ENCODE measurements around the gene CNBD2.
"Not testable (repeated sequence)": the region's sequence is repeated elsewhere in the genome, so short reads cannot be mapped to it uniquely, and the experiment has no call there.

Gene CNBD2

DNA sequence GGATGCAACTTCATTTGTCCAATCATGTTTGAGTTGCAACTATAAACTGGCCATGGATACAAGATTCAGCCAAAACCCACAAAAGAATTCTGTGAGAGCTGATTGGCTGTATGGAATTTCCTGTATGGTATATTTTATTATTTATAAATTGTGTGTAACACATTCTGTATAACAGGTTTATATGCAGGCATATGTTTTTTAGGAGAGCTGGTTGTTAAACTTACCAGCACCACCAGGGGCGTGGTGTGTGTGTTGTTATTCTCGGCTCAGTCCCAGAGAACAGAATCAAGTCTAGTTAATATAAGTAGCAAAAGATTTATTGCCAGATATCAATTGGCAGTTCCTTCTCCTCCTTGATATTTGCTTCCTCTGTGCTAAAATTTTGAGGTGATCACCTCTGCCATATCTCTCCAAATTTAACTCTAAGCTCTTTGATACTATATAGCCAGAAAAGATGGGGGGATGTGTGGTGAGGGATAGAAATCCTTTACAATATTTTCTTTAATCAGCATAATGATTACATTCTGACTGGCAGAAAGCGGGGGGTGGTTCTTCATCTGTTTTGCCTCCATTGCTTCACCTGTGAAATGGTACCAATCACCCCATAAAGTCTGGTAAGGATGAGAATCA, 22.9 kb downstream of the CNBD2 start:
- TF ChIP-seq, protein P1, sequence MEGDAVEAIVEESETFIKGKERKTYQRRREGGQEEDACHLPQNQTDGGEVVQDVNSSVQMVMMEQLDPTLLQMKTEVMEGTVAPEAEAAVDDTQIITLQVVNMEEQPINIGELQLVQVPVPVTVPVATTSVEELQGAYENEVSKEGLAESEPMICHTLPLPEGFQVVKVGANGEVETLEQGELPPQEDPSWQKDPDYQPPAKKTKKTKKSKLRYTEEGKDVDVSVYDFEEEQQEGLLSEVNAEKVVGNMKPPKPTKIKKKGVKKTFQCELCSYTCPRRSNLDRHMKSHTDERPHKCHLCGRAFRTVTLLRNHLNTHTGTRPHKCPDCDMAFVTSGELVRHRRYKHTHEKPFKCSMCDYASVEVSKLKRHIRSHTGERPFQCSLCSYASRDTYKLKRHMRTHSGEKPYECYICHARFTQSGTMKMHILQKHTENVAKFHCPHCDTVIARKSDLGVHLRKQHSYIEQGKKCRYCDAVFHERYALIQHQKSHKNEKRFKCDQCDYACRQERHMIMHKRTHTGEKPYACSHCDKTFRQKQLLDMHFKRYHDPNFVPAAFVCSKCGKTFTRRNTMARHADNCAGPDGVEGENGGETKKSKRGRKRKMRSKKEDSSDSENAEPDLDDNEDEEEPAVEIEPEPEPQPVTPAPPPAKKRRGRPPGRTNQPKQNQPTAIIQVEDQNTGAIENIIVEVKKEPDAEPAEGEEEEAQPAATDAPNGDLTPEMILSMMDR (conservative IDR thresholded peaks at IDR 0.05; ENCODE audit: low read length) = peak; percentile 70
- H3K4me3 ChIP-seq (ENCODE audit: low read length) = no peak overlapping the region
- DNase-seq (ENCODE audit: low read depth) = peak; percentile 21

DNA sequence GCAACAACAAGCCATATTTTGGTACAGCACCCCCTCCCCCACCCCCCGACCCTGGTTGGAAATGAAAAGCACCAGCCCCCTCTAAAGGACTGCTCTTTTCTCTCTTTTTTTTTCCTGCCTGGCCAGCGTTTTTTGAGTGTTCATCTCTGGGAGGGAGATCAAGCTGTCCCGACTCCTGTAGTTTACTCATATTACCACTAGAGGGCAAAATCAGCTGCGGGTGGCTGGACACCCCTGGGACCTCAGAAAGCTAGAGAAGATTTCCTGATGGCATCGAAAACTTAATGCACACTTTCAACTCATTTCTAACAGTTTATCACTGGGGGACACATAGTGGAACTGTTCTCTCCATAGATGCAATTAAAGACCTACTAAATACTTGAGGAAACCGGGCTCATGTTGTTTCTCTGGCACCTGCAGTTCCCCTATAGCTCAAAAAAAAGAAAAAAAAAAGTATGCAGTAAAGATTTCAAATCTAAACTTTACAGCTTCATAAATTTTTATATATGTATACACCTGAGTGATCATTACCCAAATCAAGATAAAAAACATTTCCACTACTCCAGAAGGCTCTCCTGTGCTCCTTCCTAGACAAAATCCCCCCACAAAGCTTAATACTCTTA, 24.4 kb downstream of the CNBD2 start:
- H3K4me3 ChIP-seq (ENCODE audit: low read length) = no peak overlapping the region
- DNase-seq (ENCODE audit: low read depth) = peak; percentile 56
- TF ChIP-seq, protein P1 (conservative IDR thresholded peaks at IDR 0.05; ENCODE audit: low read length) = peak; percentile 88

DNA sequence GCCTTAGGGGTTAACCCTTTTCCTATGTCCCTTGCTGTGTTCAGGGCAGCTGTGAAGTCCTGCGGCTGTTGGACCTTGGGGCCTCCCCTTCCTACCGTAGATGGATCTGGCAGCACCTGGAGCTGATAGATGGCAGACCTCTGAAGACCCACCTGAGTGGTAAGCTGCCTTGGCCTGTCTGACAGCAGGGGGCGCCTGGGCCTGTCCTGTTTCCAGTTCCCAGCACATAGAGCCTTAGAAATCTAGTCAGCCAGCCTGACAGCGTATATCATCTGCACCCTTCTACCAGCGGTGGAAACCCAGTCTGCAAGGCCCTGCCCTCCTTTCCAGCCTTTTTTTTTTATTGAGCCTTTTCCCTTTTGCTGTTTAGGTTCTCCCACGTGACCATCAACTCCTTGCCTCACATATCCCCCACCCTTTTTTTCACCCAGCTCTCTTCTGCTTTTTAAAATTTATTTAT, 26.6 kb downstream of the CNBD2 start:
- H3K4me3 ChIP-seq (ENCODE audit: low read length) = no peak overlapping the region
- TF ChIP-seq, protein P1 (conservative IDR thresholded peaks at IDR 0.05; ENCODE audit: low read length) = peak; percentile 98
- peak; percentile 77 for DNase-seq (ENCODE audit: low read depth)

DNA sequence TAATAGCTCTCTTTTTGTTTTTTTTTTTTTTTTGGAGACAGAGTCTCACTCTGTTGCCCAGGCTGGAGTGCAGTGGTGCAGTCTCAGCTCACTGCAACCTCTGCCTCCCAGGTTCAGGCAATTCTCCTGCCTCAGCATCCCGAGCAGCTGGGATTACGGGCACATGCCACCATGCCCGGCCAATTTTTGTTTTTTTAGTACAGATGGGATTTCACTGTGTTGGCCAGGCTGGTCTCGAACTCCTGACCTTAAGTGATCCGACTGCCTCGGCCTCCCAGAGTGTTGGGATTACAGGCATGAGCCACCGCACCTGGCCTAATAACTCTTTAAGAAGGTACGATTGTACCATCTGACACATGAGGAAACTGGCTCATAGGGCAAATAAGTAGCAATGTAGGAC, 28.1 kb downstream of the CNBD2 start:
- H3K4me3 ChIP-seq (ENCODE audit: low read length); DNase-seq (ENCODE audit: low read depth): not testable (repeated sequence)

DNA sequence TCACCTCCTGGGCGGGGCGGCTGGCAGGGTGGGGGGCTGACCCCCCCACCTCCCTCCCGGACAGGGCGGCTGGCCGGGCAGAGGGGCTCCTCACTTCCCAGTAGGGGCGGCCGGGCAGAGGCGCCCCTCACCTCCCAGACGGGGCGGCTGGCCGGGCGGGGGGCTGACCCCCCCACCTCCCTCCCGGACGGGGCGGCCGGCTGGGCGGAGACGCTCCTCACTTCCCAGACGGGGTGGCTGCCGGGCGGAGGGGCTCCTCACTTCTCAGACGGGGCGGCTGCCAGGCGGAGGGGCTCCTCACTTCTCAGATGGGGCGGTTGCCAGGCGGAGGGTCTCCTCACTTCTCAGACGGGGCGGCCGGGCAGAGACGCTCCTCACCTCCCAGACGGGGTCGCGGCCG, 32.9 kb downstream of the CNBD2 start:
- not testable (repeated sequence) for H3K4me3 ChIP-seq (ENCODE audit: low read length); DNase-seq (ENCODE audit: low read depth)

DNA sequence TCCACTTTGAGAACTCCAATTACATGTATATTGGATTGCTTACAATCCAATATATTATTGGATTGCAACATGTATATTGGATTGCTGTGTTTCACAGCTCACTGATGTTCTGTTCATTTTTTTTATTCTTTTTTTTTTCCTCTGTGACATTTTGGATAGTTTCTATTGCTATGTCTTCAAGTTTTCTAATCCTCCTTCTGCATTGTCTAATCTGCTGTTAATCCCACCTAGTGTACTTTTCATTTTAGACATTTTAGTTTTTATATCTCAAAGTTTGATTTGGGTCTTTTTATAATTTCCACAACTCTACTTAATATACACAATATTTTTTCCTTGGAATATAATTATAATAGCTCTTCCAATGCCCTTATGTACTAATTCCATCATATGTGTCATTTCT, 34.5 kb downstream of the CNBD2 start:
- no peak overlapping the region for H3K4me3 ChIP-seq (ENCODE audit: low read length)
- TF ChIP-seq, protein P1 (conservative IDR thresholded peaks at IDR 0.05; ENCODE audit: low read length) = no peak
- no peak for DNase-seq (ENCODE audit: low read depth)

DNA sequence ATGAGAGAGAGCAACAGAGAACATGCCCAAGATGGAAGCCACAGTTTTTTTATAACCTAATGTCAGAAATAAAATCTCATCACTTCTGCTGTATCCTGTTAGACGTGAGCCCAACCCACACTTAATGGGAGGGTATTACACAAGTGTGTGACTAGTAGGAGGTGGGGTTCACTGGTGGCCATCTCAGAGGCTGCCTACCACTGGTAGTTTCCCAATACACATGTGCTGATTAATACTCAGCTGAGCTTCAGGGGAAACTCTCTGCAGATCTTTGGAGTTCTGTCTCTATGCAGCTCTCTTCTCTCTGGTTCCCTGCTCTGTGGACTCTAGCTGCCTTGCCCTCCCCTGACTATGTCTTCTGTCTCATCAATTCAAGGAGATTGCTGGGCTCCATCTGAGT, 35.7 kb downstream of the CNBD2 start:
- TF ChIP-seq, protein P1 (conservative IDR thresholded peaks at IDR 0.05; ENCODE audit: low read length) = no peak
- H3K4me3 ChIP-seq (ENCODE audit: low read length) = no peak overlapping the region
- no peak for DNase-seq (ENCODE audit: low read depth)

DNA sequence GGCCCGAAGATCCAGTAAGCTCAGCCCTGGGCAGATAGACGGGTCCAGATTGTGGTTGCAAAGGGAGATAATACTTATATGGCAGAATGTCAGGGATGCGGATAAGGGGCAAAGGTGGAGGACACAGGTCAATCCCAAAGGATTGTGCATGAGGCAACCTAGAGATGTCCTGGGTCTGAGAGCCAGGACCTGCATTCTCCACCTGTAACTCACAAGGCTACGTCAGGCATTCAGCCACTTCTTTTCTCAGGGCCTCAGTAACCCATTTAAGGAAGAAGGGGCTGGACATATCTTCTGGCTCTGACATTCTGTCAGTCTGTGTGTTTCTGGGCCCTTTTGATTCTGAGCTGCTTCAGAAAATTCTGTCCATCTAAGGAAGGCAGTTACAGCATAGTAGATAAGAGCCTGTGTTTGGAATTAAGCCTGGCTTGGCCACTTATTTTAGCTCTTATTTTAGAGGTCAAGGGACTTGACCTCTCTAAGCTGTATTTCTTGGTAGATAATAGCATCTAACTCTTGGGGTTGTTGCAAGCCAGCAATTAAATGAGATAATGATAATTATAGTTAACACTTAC, 40.2 kb downstream of the CNBD2 start:
- no peak for DNase-seq (ENCODE audit: low read depth)
- H3K4me3 ChIP-seq (ENCODE audit: low read length) = no peak overlapping the region
- TF ChIP-seq, protein P1 (conservative IDR thresholded peaks at IDR 0.05; ENCODE audit: low read length) = no peak

Measured in AG10803 (cell line).